Ascending aorta (tissue), 2 donors: Measurements from ENCODE around the gene C10orf90. TPM values are rescaled to one million over a fixed set of nuclear protein-coding genes. Genes with fewer than 3 reads are reported as not detected.

Experiments used
- DNase-seq, 2 donors: peaks; one replicate each; pipeline ENCODE4 v3.0.0-alpha.2; 2019; ENCODE audit warnings: low spot score in 2 of 2
- H3K27ac ChIP-seq, 2 donors: fragments of 200-600 bp; sonication (generic); one replicate each; pipeline ENCODE4 v1.5.1; 2016 to 2017; ENCODE audit warnings: mild to moderate bottlenecking in 1 of 2
- H3K27me3 ChIP-seq: fragments of 200-600 bp; sonication (generic); one replicate; pipeline ENCODE4 v1.5.1; 2017
- H3K36me3 ChIP-seq, 2 donors: fragments of 200-600 bp; sonication (generic); one replicate each; pipeline ENCODE4 v1.5.1; 2016
- H3K4me1 ChIP-seq, 2 donors: fragments of 200-600 bp; sonication (generic); one replicate each; pipeline ENCODE4 v1.5.1; 2016 to 2017; ENCODE audit warnings: mild to moderate bottlenecking in 1 of 2
- H3K4me3 ChIP-seq, 2 donors: fragments of 200-600 bp; sonication (generic); one replicate each; pipeline ENCODE4 v1.5.1; 2016 to 2017; ENCODE audit warnings: mild to moderate bottlenecking in 1 of 2
- H3K9me3 ChIP-seq, 2 donors: fragments of 200-600 bp; sonication (generic); one replicate each; pipeline ENCODE4 v1.5.1; 2016
- intact Hi-C: fragments of 100-400 bp; cut with DNase I; formaldehyde crosslinking; loops from one replicate; pipeline ENCODE4 v1.15.1; 2023
- total RNA-seq: library from RNA; depleted of rRNA; stranded (reverse); fragments of >200 nt; gene quantifications from one replicate; pipeline ENCODE4 v1.1.0, GENCODE V29; 2016
- TF ChIP-seq, protein P1 (sequence below), 3 experiments: fragments of 200-600 bp in 2 of 3; fragments of 450-650 bp in 1 of 3; sonication (generic) in 2 of 3; IDR thresholded peaks; one replicate each; pipeline ENCODE4 v1.5.1; 2016 to 2019; ENCODE audit warnings: antibody characterized with exemption in 3 of 3, mild to moderate bottlenecking in 1 of 3, moderate library complexity in 1 of 3

The C10orf90 gene
- total RNA-seq, 1 donor from 2014 or later, result not detected

DNA sequence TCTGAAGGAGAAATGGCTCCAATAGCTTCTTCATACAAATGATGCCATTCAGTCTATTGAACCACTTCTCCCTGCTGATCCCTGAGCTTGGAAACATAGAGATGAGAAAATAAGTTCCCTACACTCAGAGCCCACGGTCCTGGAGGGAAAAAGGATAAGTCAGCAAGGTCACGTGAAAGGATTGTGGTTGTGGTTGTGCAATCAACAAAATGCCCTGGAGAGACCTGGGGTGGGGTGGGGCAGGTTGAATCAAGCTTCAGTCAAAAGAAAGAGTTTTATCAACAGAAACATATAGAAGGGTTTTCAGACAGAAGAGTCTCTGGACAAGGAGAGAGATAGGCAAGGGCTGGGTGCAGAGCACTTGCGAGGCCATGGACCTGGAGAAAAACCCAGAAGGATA, 30.1 kb downstream of the C10orf90 start:
- intact Hi-C loops, result no loop called here
- Histone ChIP-seq H3K4me1 (no peaks in the 10 kb centered on the region), H3K4me3 (no peak overlapping the region), H3K27me3 (no peaks in the 10 kb centered on the region), H3K36me3 (no peaks in the 10 kb centered on the region), H3K27ac (no peak overlapping the region), H3K9me3 (no peaks in the 10 kb centered on the region)
- no peak for DNase-seq
- TF ChIP-seq, protein P1, sequence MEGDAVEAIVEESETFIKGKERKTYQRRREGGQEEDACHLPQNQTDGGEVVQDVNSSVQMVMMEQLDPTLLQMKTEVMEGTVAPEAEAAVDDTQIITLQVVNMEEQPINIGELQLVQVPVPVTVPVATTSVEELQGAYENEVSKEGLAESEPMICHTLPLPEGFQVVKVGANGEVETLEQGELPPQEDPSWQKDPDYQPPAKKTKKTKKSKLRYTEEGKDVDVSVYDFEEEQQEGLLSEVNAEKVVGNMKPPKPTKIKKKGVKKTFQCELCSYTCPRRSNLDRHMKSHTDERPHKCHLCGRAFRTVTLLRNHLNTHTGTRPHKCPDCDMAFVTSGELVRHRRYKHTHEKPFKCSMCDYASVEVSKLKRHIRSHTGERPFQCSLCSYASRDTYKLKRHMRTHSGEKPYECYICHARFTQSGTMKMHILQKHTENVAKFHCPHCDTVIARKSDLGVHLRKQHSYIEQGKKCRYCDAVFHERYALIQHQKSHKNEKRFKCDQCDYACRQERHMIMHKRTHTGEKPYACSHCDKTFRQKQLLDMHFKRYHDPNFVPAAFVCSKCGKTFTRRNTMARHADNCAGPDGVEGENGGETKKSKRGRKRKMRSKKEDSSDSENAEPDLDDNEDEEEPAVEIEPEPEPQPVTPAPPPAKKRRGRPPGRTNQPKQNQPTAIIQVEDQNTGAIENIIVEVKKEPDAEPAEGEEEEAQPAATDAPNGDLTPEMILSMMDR (IDR thresholded peaks at IDR 0.05), result no peak

- Histone ChIP-seq H3K27ac (no peak overlapping the region), H3K4me3 (no peak overlapping the region), H3K9me3 (no peaks in the 10 kb centered on the region), H3K4me1 (no peaks in the 10 kb centered on the region), H3K27me3 (no peaks in the 10 kb centered on the region), H3K36me3 (no peaks in the 10 kb centered on the region)
- no peak for DNase-seq
- intact Hi-C loops, result no loop called here
- TF ChIP-seq, protein P1 (IDR thresholded peaks at IDR 0.05), result no peak
These were observed 31.4 kb downstream of the C10orf90 start for GRCh38 chr10:126639084-126639483.

DNA sequence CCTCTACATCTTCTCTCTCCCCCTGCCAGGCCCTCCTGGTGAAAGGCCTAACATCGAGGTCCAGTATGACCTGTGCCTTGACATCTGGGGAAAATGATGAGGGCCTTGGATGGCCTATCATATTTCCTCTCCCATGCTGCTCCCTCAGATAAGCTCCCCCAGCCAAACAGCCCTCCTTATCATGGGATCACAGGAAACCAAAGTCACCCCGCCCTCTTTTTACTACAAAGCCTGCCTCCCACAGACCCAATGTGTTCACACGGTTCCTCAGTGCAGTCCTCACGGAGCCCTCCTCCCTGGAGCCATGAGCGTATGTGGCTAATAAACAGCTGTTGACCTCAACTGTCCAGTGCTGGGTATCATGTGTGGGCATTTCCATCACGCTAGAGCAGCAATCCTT, 32.0 kb downstream of the C10orf90 start:
- no peak for DNase-seq
- no peaks in the 10 kb centered on the region for H3K27me3 ChIP-seq
- intact Hi-C loops, result no loop called here
- no peaks in the 10 kb centered on the region for H3K9me3 ChIP-seq
- H3K27ac ChIP-seq, result no peak overlapping the region
- no peak overlapping the region for H3K4me3 ChIP-seq
- H3K36me3 ChIP-seq, result no peaks in the 10 kb centered on the region
- TF ChIP-seq, protein P1 (IDR thresholded peaks at IDR 0.05), result no peak
- H3K4me1 ChIP-seq, result no peaks in the 10 kb centered on the region

DNA sequence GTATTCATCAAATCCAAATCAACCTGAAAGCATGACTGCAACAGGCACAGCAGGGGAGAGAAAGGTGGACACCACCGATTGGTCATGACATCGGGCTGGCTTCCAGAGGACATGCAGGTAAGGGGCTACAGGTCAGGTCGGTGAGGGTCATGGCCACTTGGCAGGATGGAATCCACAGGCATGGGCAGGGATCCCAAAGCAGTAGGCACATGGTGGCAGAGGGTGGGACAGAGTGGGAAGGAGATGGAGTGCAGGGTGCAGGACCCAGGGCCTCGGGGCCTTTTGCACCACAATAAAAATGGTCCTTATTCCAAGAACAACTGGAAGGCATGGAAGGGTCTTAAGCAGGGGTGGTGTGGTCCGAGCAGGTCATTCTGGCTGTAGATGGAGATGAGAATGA, 33.0 kb downstream of the C10orf90 start:
- no peaks in the 10 kb centered on the region for H3K4me1 ChIP-seq
- no peaks in the 10 kb centered on the region for H3K9me3 ChIP-seq
- H3K36me3 ChIP-seq, result no peaks in the 10 kb centered on the region
- no peak overlapping the region for H3K4me3 ChIP-seq
- H3K27me3 ChIP-seq, result no peaks in the 10 kb centered on the region
- TF ChIP-seq, protein P1 (IDR thresholded peaks at IDR 0.05), result no peak
- no peak overlapping the region for H3K27ac ChIP-seq
- intact Hi-C loops, result no loop called here
- no peak for DNase-seq

DNA sequence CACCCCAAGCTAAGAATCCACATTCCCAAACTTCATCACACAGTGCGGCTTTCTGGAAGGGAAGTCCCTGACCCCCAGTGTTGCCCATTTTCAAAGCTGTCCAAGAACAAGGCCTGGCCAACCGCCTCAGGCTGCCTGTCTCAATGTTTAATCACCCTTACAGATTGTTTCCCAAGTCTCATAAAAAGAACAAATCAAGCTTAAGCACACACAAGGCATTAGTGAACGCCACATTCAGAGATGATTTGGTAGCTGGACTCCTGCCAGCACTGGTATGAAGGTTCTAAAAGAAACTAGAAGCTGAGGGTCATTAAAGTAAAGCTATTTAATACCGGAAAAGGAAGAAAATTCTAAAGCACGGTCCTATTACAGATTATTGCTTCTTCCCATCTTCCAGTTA, 35.6 kb downstream of the C10orf90 start:
- no peak overlapping the region for H3K27ac ChIP-seq
- no peak for DNase-seq
- H3K27me3 ChIP-seq, result no peaks in the 10 kb centered on the region
- H3K4me3 ChIP-seq, result no peak overlapping the region
- no peaks in the 10 kb centered on the region for H3K36me3 ChIP-seq
- TF ChIP-seq, protein P1 (IDR thresholded peaks at IDR 0.05), result no peak
- H3K4me1 ChIP-seq, result no peaks in the 10 kb centered on the region
- intact Hi-C loops, result no loop called here
- H3K9me3 ChIP-seq, result no peaks in the 10 kb centered on the region

GRCh38 chr10:126634347-126634746, 36.1 kb downstream of the C10orf90 start:
- TF ChIP-seq, protein P1 (IDR thresholded peaks at IDR 0.05), result no peak
- intact Hi-C loops, result no loop called here
- H3K27me3 ChIP-seq, result no peaks in the 10 kb centered on the region

More at GRCh38 chr10:126634347-126634746, 36.1 kb downstream of the C10orf90 start:
- Histone ChIP-seq H3K9me3 (no peaks in the 10 kb centered on the region), H3K4me3 (no peak overlapping the region), H3K4me1 (no peaks in the 10 kb centered on the region), H3K27ac (no peak overlapping the region), H3K36me3 (no peaks in the 10 kb centered on the region)
- no peak for DNase-seq
